ENCODE results near the gene SLC25A28. TPM values are rescaled to one million over a fixed set of nuclear protein-coding genes. Genes with fewer than 3 reads are reported as not detected.

The SLC25A28 gene
- total RNA-seq, 4 donors from 2014 or later = 13.8 to 38.0 (median 31.6) TPM

- TF ChIP-seq, protein P1, sequence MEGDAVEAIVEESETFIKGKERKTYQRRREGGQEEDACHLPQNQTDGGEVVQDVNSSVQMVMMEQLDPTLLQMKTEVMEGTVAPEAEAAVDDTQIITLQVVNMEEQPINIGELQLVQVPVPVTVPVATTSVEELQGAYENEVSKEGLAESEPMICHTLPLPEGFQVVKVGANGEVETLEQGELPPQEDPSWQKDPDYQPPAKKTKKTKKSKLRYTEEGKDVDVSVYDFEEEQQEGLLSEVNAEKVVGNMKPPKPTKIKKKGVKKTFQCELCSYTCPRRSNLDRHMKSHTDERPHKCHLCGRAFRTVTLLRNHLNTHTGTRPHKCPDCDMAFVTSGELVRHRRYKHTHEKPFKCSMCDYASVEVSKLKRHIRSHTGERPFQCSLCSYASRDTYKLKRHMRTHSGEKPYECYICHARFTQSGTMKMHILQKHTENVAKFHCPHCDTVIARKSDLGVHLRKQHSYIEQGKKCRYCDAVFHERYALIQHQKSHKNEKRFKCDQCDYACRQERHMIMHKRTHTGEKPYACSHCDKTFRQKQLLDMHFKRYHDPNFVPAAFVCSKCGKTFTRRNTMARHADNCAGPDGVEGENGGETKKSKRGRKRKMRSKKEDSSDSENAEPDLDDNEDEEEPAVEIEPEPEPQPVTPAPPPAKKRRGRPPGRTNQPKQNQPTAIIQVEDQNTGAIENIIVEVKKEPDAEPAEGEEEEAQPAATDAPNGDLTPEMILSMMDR (IDR thresholded peaks at IDR 0.05) = peak; percentile 74 to 89 (median 77)
- TF ChIP-seq POLR2A (IDR thresholded peaks at IDR 0.05) = no peak
- Histone ChIP-seq H3K27me3 (no peaks in the 10 kb centered on the region), H3K36me3 (peaks cover 14 to 61% (median 25%) of the 10 kb centered on the region in 3 donors), H3K9me3 (no peaks in the 10 kb centered on the region), H3K4me3 (no peak overlapping the region), H3K4me1 (peaks cover 0 to 48% (median 22%) of the 10 kb centered on the region in 3 donors), H3K27ac (no peak overlapping the region)
- intact Hi-C loops (cut with DNase I) = loop anchor here (5.0 to 10.0 kb wide), 3 partner anchors 50 to 217 kb away; no protein-coding TSS in a partner anchor
- DNase-seq = no peak
- 20 to 38% methylated on average over 4 to 7 of the region's 7 CpGs for WGBS, 2 donors
These were observed 7.9 kb downstream of the SLC25A28 start for GRCh38 chr10:99612167-99612831.

GRCh38 chr10:99611326-99611725 lies 8.9 kb downstream of the SLC25A28 start:
- intact Hi-C loops (cut with DNase I) = loop anchor here (5.0 to 10.0 kb wide), 3 partner anchors 49 to 217 kb away; no protein-coding TSS in a partner anchor
- Histone ChIP-seq H3K27me3 (no peaks in the 10 kb centered on the region), H3K4me3 (no peak overlapping the region), H3K27ac (no peak overlapping the region), H3K4me1 (peaks cover 0 to 39% (median 13%) of the 10 kb centered on the region in 3 donors), H3K36me3 (peaks cover 14 to 61% (median 25%) of the 10 kb centered on the region in 3 donors), H3K9me3 (no peaks in the 10 kb centered on the region)
- no peak for DNase-seq
- WGBS, 2 donors = 58 to 79% methylated on average over 4 of the region's 4 CpGs
- TF ChIP-seq, protein P1 (IDR thresholded peaks at IDR 0.05) = no peak
- no peak for TF ChIP-seq POLR2A (IDR thresholded peaks at IDR 0.05)

GRCh38 chr10:99610221-99610620 lies 10.0 kb downstream of the SLC25A28 start:
- H3K4me1 ChIP-seq = peaks cover 0 to 28% (median 6%) of the 10 kb centered on the region in 3 donors

GRCh38 chr10:99609186-99609585 lies 11.1 kb downstream of the SLC25A28 start:
- intact Hi-C loops (cut with DNase I) = no loop called here
- Histone ChIP-seq H3K9me3 (no peaks in the 10 kb centered on the region), H3K36me3 (peaks cover 14 to 44% (median 25%) of the 10 kb centered on the region in 3 donors), H3K4me1 (peaks cover 0 to 20% (median 3%) of the 10 kb centered on the region in 3 donors), H3K4me3 (no peak overlapping the region), H3K27me3 (no peaks in the 10 kb centered on the region), H3K27ac (no peak overlapping the region)
- 95 to 96% methylated on average over 2 of the region's 2 CpGs for WGBS, 2 donors
- TF ChIP-seq, protein P1 (IDR thresholded peaks at IDR 0.05) = no peak
- no peak for TF ChIP-seq POLR2A (IDR thresholded peaks at IDR 0.05)
- DNase-seq = no peak

More at GRCh38 chr10:99610221-99610620, 10.0 kb downstream of the SLC25A28 start:
- TF ChIP-seq, protein P1 (IDR thresholded peaks at IDR 0.05) = no peak
- no peak for TF ChIP-seq POLR2A (IDR thresholded peaks at IDR 0.05)
- Histone ChIP-seq H3K9me3 (no peaks in the 10 kb centered on the region), H3K4me3 (no peak overlapping the region), H3K27ac (no peak overlapping the region), H3K36me3 (peaks cover 14 to 55% (median 25%) of the 10 kb centered on the region in 3 donors), H3K27me3 (no peaks in the 10 kb centered on the region)
- DNase-seq = no peak
- 78 to 86% methylated on average over 2 to 3 of the region's 3 CpGs for WGBS, 2 donors
- intact Hi-C loops (cut with DNase I) = loop anchor here (5.0 to 10.0 kb wide), 3 partner anchors 48 to 215 kb away; no protein-coding TSS in a partner anchor

- intact Hi-C loops (cut with DNase I) = no loop called here
- no peak for DNase-seq
- H3K27me3 ChIP-seq = peaks cover 0 to 7% (median 0%) of the 10 kb centered on the region in 4 donors
- no peak overlapping the region for H3K27ac ChIP-seq
- H3K36me3 ChIP-seq = peaks cover 7 to 13% (median 9%) of the 10 kb centered on the region in 3 donors
- 33 to 77% methylated on average over 2 of the region's 2 CpGs for WGBS, 2 donors
- TF ChIP-seq POLR2A (IDR thresholded peaks at IDR 0.05) = no peak
- TF ChIP-seq, protein P1 (IDR thresholded peaks at IDR 0.05) = no peak
- no peaks in the 10 kb centered on the region for H3K9me3 ChIP-seq
- no peak overlapping the region for H3K4me3 ChIP-seq
- no peaks in the 10 kb centered on the region for H3K4me1 ChIP-seq
These were observed 14.9 kb downstream of the SLC25A28 start for GRCh38 chr10:99605351-99605750.
